Smooth muscle cell (in vitro differentiated cells): ENCODE results near the gene ARHGEF10L. TPM values are rescaled to one million over a fixed set of nuclear protein-coding genes. Genes with fewer than 3 reads are reported as not detected.
A peak's percentile ranks its signal among the peaks of the same experiment; 100 is the strongest.

Source experiments
- DNase-seq: peaks from one replicate; lab custom pipeline; 2025; ENCODE audit not compliant: unreplicated experiment; lab: John Stamatoyannopoulos, UW
- H2AFZ ChIP-seq: fragments of 200-600 bp; sonication (generic); 2 replicates; pipeline ENCODE4 v1.6.0; 2016; ENCODE audit warnings: antibody characterized with exemption, low read depth, mild to moderate bottlenecking
- H3F3A ChIP-seq: fragments of 200-600 bp; sonication (generic); 2 replicates; pipeline ENCODE4 v1.6.0; 2017; ENCODE audit warnings: antibody characterized with exemption, low read depth
- H3K27ac ChIP-seq: fragments of 200-600 bp; sonication (generic); 2 replicates; pipeline ENCODE4 v1.5.1; 2016; ENCODE audit warnings: low read depth, mild to moderate bottlenecking
- H3K27me3 ChIP-seq: fragments of 200-600 bp; sonication (generic); 2 replicates; pipeline ENCODE4 v1.6.1; 2016; ENCODE audit warnings: low read depth, mild to moderate bottlenecking
- H3K36me3 ChIP-seq: fragments of 200-600 bp; sonication (generic); 2 replicates; pipeline ENCODE4 v1.5.1; 2016; ENCODE audit warnings: low read depth
- H3K4me1 ChIP-seq: fragments of 200-600 bp; sonication (generic); 2 replicates; pipeline ENCODE4 v1.5.1; 2016; ENCODE audit warnings: low read depth
- H3K4me2 ChIP-seq: fragments of 200-600 bp; sonication (generic); 2 replicates; pipeline ENCODE4 v1.6.0; 2016; ENCODE audit warnings: mild to moderate bottlenecking
- H3K4me3 ChIP-seq: fragments of 200-600 bp; sonication (generic); 2 replicates; pipeline ENCODE4 v1.5.1; 2016; ENCODE audit warnings: mild to moderate bottlenecking
- H3K79me2 ChIP-seq: fragments of 200-600 bp; sonication (generic); 2 replicates; pipeline ENCODE4 v1.6.0; 2016; ENCODE audit warnings: low read depth, mild to moderate bottlenecking
- H3K9ac ChIP-seq: fragments of 200-600 bp; sonication (generic); 2 replicates; pipeline ENCODE4 v1.6.0; 2016; ENCODE audit warnings: low read depth
- H3K9me3 ChIP-seq: fragments of 200-600 bp; sonication (generic); replicated peaks from 2 replicates; pipeline ENCODE4 v1.5.1; 2016; ENCODE audit warnings: low read depth
- H4K20me1 ChIP-seq: fragments of 200-600 bp; sonication (generic); 2 replicates; pipeline ENCODE4 v1.6.0; 2016; ENCODE audit warnings: low read depth
- CTCF ChIP-seq: fragments of 200-600 bp; sonication (generic); IDR thresholded peaks from 2 replicates; pipeline ENCODE4 v1.5.1; 2017; ENCODE audit warnings: borderline replicate concordance, mild to moderate bottlenecking, antibody characterized with exemption; ENCODE audit not compliant: insufficient read depth, poor library complexity, severe bottlenecking
- WGBS: methylation state at CpG from one replicate; pipeline ENCODE4 v1.1.7; 2016; ENCODE audit warnings: low lambda C conversion rate; 5-methylcytosine and 5-hydroxymethylcytosine counted together
- polyA plus RNA-seq: library from polyadenylated mRNA; unstranded; fragments of >200 nt; fragmentation: Nextera tagmentation; extraction: Ambion mirVana; gene quantifications from 2 replicates; pipeline ENCODE4 v1.2.1, GENCODE V29; 2016
- total RNA-seq: library from RNA; depleted of rRNA; stranded (reverse); fragments of >200 nt; gene quantifications from 2 replicates; pipeline ENCODE4 v1.2.3, GENCODE V29; 2014

Gene ARHGEF10L
- total and polyA plus RNA-seq, 2 experiments from 2014 or later: 6.6 to 13.7 TPM

DNA sequence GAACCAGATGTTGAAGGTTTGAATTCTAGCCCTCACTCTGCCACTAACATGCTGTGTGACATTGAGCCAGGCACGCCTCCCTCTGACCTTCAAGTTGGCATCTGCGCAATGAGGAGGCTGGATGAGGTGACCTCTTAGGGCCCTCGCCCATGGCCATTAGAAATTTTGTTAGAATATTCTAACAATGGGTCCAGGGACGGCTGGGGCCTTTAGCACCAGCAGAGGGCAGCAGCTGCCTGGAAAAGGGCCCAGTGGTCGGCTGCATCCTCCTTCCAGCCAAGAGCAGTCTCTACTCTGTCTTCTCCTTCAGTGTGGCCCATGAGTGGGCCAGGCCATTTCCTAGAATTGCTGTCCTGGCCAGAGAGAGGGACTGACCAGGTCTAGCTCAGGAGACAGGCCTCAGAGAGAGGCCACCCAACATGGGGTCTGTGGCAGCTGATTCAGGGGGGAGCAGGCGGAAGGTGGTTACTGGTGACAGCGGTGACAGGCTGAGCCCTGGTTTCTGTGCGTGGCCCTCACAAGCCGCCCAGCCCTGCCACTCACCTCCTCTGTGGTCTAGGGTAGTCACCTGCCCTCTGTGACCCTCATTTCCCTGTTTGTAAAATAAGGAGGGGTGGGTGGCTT, 114.3 kb downstream of the ARHGEF10L start:
- no peaks in the 10 kb centered on the region for H3K9me3 ChIP-seq
- no peaks in the 10 kb centered on the region for H3K4me1 ChIP-seq
- no peaks in the 10 kb centered on the region for H3K27me3 ChIP-seq
- H3K27ac ChIP-seq: no peak overlapping the region
- 78% methylated on average over 9 of the region's 9 CpGs for WGBS
- no peaks in the 10 kb centered on the region for H3K36me3 ChIP-seq
- no peak overlapping the region for H3K4me3 ChIP-seq
- H3K9ac ChIP-seq: no peak overlapping the region
- no peak overlapping the region for H3K4me2 ChIP-seq
- peak; percentile 71 for TF ChIP-seq CTCF
- H2AFZ ChIP-seq: no peak overlapping the region
- H4K20me1 ChIP-seq: peaks cover 3% of the 10 kb centered on the region
- peak; percentile 2 for DNase-seq
- H3K79me2 ChIP-seq: no peaks in the 10 kb centered on the region
- H3F3A ChIP-seq: no peaks in the 10 kb centered on the region

DNA sequence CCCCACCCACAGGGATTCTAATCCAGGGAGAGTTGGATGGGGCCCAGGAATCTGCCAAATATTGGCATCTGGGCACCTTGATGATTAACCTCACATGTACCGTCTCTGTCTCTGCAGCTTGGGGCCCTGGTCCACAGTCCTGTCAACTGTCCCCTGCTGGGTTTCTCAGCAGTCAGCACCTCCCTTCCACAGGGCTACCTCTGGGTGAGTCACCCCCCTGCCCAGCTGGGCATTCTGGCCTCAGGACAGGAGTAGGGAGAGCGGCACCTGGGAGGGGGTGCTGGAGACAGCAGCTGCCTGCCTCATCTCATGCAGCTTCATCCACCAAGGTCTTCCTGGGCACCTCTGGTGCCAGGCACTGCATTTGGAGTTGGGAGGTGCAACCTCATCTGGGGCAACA, 115.0 kb downstream of the ARHGEF10L start:
- 95% methylated on average over 2 of the region's 2 CpGs for WGBS
- H2AFZ ChIP-seq: no peak overlapping the region
- H4K20me1 ChIP-seq: peaks cover 3% of the 10 kb centered on the region
- no peak overlapping the region for H3K9ac ChIP-seq
- H3K4me1 ChIP-seq: no peaks in the 10 kb centered on the region
- H3K79me2 ChIP-seq: no peaks in the 10 kb centered on the region
- H3K4me3 ChIP-seq: no peak overlapping the region
- H3K36me3 ChIP-seq: no peaks in the 10 kb centered on the region
- no peaks in the 10 kb centered on the region for H3F3A ChIP-seq
- H3K27ac ChIP-seq: no peak overlapping the region
- H3K27me3 ChIP-seq: no peaks in the 10 kb centered on the region
- TF ChIP-seq CTCF: no peak
- no peaks in the 10 kb centered on the region for H3K9me3 ChIP-seq
- DNase-seq: no peak
- H3K4me2 ChIP-seq: no peak overlapping the region

DNA sequence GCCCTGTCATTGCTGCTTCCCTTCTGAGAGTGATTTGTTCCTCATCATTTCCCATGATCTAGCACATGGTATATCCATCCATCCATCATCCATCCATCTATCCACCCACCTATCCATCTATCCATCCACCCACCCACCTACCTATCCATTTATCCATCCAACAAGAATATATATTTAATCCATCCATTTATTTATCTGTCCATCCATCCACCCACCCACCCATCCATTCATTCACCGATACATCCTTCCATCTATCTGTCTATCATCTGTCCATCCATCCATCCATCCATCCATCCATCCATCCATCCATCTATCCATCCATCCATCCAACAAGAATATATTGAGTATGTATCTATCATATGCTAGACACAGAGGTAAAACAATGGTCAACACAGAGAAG, 115.7 kb downstream of the ARHGEF10L start:
- no peak overlapping the region for H3K9ac ChIP-seq
- no peaks in the 10 kb centered on the region for H3K36me3 ChIP-seq
- H2AFZ ChIP-seq: no peak overlapping the region
- WGBS: 97% methylated on average over 1 of the region's 1 CpG
- DNase-seq: no peak
- H3K4me2 ChIP-seq: no peak overlapping the region
- peaks cover 3% of the 10 kb centered on the region for H4K20me1 ChIP-seq
- H3K9me3 ChIP-seq: no peaks in the 10 kb centered on the region
- no peaks in the 10 kb centered on the region for H3K79me2 ChIP-seq
- H3K27ac ChIP-seq: no peak overlapping the region
- no peak overlapping the region for H3K4me3 ChIP-seq
- H3K4me1 ChIP-seq: no peaks in the 10 kb centered on the region
- TF ChIP-seq CTCF: no peak
- H3F3A ChIP-seq: no peaks in the 10 kb centered on the region
- H3K27me3 ChIP-seq: no peaks in the 10 kb centered on the region

DNA sequence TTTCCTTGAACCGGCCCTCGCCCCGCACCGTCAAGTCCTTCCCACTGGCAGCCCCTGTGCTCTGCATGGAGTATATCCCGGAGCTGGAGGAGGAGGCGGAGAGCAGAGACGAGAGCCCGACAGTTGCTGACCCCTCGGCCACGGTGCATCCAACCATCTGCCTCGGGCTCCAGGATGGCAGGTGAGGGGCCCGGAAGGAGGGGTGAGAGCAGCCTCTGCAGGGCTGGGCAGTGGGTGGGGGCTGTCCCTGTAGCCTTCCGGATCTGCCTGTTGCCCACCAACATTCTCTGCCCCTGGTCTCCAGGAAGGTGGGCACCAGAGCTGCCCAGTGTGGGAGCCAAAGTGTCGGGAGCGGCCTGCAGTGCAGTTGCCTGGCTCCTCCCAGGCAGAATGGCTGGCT, 116.4 kb downstream of the ARHGEF10L start:
- no peak for DNase-seq
- no peak overlapping the region for H3K9ac ChIP-seq
- no peak overlapping the region for H3K4me3 ChIP-seq
- no peaks in the 10 kb centered on the region for H3K9me3 ChIP-seq
- H3K36me3 ChIP-seq: no peaks in the 10 kb centered on the region
- H3K27me3 ChIP-seq: no peaks in the 10 kb centered on the region
- no peak overlapping the region for H3K27ac ChIP-seq
- no peaks in the 10 kb centered on the region for H3K4me1 ChIP-seq
- H3K79me2 ChIP-seq: no peaks in the 10 kb centered on the region
- no peak for TF ChIP-seq CTCF
- 94% methylated on average over 15 of the region's 15 CpGs for WGBS
- H3F3A ChIP-seq: no peaks in the 10 kb centered on the region
- H4K20me1 ChIP-seq: peaks cover 5% of the 10 kb centered on the region
- H3K4me2 ChIP-seq: no peak overlapping the region
- no peak overlapping the region for H2AFZ ChIP-seq
